ENCODE data around the gene CD44.
A peak's percentile ranks its signal among the peaks of the same experiment; 100 is the strongest.

Gene CD44

DNA sequence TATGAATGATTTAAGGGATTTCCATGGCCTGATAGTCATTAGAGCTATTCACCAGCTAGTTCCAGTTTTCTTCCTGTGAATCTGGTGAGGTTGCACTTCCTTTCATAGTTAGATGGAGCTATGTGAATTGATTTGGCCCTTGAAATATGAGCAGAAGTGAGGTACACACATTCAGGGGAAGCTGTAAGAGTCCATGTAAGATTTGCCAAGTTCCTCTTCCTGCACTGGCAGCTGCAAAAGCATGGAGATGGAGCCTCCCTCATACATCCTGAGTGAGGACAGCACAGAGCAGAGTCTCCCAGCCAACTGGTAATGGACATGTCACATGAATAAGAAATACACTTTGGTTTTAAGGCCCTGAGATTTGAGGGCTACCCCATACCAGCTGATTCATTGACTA, 111.7 kb downstream of the CD44 start:
- no peak for FAIRE-seq
- no peak for DNase-seq (ENCODE audit: low spot score)

- FAIRE-seq, result no peak
- DNase-seq (ENCODE audit: low spot score), result no peak
Measured at GRCh38 chr11:35253237-35253636, 114.3 kb downstream of the CD44 start.

DNA sequence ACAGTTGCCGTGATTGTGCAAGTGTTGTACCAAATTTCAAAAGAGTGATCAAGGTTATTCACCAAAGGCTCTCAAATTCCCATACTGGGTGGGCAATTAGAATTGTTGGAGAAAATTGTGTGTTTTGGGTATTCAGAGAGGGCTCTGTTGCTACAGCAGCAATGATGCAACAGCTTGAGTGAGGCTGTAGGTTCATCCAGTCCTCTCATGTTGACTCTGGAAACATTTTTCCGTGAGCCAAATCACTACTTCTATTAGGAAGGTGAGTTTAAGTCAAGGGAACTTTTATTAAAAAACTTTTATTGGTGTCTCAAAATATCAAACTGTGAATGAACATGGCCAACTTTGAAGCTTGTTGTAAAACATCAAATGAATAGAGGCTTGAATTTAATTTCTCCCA, 116.5 kb downstream of the CD44 start:
- FAIRE-seq (no peak), DNase-seq (ENCODE audit: low spot score) (no peak)

- DNase-seq (ENCODE audit: low spot score), result no peak
- FAIRE-seq, result no peak
Measured at GRCh38 chr11:35256296-35256695, 117.3 kb downstream of the CD44 start.

GRCh38 chr11:35257281-35257680, 118.3 kb downstream of the CD44 start:
- FAIRE-seq (no peak), DNase-seq (ENCODE audit: low spot score) (no peak)

DNA sequence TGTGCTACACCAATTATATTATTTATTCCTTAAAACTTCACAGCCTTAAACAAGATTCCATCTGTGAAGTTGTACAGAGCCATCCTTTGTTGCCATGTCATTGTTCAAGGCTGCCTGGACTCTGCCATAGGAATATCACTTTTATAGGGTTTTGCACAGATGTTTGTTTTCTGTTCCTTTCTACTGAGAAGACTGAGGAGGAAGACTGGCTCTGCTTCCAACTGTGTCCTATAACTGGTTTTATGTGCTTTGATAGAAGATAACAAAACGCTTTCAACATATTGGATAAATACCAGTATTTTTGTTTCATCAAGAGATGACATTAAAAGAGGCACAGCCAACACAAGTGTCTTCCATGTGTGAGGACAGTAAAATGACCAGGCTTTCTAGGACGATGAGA, 120.6 kb downstream of the CD44 start:
- no peak for DNase-seq (ENCODE audit: low spot score)
- FAIRE-seq, result no peak

DNA sequence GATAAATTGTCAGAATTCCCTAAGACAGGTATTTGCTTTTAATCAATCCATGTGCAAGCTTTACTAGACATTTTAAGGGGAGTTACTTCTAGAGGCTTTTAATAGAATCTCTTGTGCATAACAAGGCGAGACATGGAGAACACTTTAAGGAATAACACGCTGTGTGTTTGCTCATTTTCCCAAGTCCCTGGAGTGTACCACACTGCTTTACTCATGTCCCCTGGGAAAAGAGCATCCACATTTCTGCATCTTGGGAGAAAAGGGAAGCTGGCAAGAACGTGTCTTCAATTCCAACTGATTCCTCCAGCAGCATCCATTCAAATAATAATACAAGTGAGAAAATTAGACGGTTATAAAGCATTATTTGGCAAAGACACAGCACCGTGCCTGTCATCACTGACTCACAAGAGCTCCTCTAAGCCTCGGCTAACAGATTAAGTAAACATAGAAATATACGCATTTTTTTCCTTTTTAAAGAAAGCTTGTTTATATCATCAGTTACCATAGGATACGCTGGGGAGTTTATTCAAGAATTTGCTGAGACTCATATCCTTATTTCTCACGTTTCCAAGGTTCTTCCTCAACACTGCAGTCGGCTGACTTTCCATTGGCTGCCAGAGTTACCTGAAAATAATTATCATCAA, 121.5 kb downstream of the CD44 start:
- DNase-seq (ENCODE audit: low spot score), result peak; percentile 77

DNA sequence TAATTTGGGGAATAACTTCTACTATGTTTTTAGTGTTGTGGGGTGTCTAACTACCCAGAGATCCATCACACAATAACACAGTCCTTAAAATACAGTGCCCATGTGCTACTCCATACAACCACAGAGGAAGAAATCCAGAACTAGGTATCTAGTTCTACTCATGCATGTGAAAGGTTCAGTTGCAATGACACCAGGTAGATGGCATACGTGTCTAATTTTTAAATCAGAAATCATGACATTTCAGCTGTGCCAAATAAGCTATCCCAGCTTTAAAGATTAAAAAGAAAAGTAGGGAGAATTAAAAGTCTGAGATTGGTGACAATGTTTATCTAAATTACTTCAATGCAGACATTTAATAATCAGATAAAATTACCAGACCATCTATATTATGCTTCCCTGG, 122.2 kb downstream of the CD44 start:
- FAIRE-seq, result no peak
- no peak for DNase-seq (ENCODE audit: low spot score)

More for the DNA sequence above, 121.5 kb downstream of the CD44 start:
- FAIRE-seq, result no peak

- DNase-seq (ENCODE audit: low spot score) (no peak), FAIRE-seq (no peak)
Measured at GRCh38 chr11:35262056-35262455, 123.1 kb downstream of the CD44 start.

GRCh38 chr11:35262735-35263134, 123.8 kb downstream of the CD44 start:
- FAIRE-seq, result no peak
- DNase-seq (ENCODE audit: low spot score), result no peak

DNA sequence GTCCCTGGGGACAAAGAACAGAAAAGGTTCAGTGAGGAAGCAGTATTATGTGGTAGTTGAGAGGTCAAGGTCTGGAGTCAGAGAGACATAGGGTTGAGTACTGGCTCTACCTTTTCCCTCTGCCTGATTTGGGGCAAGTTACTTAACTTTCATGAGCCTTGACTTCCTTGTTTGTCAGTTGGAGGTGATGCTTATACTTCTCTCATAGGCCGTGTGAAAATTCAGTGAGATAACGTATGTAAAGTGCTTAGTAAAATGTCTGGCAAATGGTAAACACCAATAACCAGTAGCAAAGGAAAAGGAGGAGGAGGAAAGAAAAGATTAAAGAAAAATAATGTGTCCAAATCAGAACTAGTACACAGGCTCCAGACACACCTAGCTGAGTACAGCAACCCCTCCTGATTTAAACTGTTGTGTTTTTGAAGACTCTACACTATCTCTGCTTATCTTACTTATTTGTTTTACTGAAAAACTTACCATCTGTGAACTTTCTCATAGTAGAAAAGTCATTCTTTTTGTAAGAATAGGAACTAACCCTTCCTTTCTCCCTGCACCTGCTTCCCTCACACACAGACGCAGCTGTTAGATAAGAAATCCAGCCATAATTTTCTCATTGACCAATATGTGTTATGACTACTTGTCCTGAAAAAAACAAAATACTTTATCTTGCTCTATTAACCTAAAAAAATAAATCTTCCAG, 126.9 kb downstream of the CD44 start:
- DNase-seq (ENCODE audit: low spot score) (no peak), FAIRE-seq (no peak)

- FAIRE-seq (peak; percentile 94), DNase-seq (ENCODE audit: low spot score) (peak; percentile 95)
Measured at GRCh38 chr11:35267504-35267903, 128.5 kb downstream of the CD44 start.

DNA sequence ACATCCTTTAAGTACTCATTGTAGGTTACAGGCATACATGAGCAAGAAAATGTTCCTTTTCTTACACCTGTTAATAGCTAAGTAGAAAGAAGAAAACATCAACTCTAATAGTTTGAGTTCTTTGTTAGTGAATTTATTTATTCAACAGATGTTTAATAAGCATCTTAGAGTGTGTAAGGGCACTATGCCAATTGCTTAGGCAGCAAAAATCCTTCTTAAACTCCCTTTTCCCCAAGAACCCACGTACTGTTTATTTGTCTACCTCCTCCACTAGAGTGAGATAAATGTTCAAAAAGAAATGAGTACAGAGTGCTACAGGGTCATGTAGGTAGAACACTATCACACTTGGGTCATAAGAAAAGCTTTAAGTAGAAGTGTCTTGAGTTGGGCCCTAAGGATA, 131.4 kb downstream of the CD44 start:
- DNase-seq (ENCODE audit: low spot score) (no peak), FAIRE-seq (no peak)

DNA sequence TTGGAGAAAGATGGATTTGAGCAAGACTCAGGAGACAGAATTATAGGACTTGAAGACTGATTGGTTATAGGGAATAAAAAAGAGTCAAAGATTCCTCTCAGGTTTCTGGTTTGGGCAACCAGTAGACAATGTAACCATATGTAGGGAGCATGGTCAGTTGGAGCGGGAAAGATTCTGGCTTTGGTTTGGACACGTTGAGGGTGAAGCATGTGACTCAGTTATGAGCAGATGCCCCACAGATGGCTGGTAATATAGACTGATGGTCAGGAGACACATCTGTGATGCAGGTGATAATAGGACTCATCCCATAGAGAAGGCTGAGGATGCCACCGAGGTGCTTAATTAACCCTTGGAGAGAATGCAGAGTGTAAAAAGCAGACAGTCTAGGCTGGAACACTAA, 132.1 kb downstream of the CD44 start:
- no peak for FAIRE-seq
- DNase-seq (ENCODE audit: low spot score), result no peak

DNA sequence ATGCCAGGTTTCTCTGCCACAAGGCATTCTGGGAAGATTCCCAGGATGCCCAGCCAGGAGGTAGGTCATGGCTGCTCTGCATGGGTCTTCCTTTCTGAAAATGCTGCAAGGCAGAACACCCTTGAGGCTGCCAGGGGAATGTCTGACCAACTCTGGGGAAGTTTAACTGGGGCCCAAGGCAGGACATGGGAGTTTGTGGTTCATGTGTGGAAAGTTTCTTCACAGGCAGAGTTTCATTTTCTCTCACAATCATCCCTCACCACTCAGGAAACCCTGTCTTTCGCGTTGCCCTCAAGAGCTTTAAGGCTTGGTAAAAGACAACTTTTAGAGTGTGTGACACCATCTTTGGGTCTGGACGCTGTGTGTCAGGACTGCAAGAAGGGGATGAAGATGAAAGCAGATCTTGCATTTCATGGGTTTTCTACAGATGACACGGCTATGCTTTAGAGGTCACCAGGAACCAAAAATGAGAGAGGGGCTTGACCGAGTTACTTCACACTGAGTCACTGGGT, 133.5 kb downstream of the CD44 start:
- FAIRE-seq (no peak), DNase-seq (ENCODE audit: low spot score) (no peak)

GRCh38 chr11:35274909-35275785, 136.2 kb downstream of the CD44 start:
- DNase-seq (ENCODE audit: low spot score), result peak; percentile 22
- FAIRE-seq, result no peak

- no peak for DNase-seq (ENCODE audit: low spot score)
- no peak for FAIRE-seq
Measured at GRCh38 chr11:35275786-35276170, 136.8 kb downstream of the CD44 start.

GRCh38 chr11:35276396-35277145, 137.6 kb downstream of the CD44 start:
- DNase-seq (ENCODE audit: low spot score), result peak; percentile 23
- no peak for FAIRE-seq

DNA sequence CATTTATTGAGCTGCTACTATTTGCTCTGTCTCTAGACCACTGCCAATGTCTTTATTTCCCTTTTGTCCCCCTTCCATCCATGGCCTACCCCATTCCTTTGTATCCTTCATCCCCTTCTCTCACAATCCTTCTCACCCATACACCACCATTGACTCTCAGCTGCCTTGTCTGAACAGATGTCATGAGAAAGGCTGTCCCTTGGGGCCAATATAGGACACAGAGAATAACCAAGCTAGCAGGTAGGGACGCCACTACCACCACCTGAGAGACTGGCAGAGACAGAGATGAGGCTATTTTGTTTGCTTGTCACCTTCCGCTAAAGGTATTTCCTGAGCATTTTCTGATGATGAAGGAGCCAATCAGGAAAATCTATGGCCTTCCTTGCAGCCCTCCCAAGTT, 138.9 kb downstream of the CD44 start:
- FAIRE-seq (no peak), DNase-seq (ENCODE audit: low spot score) (no peak)

DNA sequence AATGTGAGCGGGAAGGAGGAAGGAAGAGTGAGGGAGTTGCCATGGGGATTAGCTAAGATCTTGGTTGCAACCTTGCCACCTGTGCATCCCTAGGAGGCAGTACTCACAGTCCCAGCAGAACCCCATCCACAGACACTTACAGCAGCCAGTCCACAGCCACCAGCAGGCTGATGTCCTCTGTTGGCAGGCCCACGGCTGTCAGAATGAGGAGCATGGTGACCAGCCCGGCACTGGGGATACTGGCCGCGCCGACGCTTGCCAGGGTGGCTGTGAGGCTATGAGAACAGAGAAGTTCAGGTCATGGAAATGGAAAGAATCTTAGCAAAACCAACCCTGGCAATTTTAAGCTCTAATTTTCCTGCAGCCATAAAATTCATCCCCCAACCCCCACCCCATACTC, 141.8 kb downstream of the CD44 start:
- FAIRE-seq (no peak), DNase-seq (ENCODE audit: low spot score) (no peak)

GRCh38 chr11:35281169-35281688, 142.3 kb downstream of the CD44 start:
- FAIRE-seq (no peak), DNase-seq (ENCODE audit: low spot score) (no peak)

All from RCC 7860 (cell line).